Right renal cortex interstitium (tissue), 3 donors: ENCODE measurements around the gene DLGAP1. TPM values are rescaled to one million over a fixed set of nuclear protein-coding genes. Genes with fewer than 3 reads are reported as not detected.
A peak's percentile ranks its signal among the peaks of the same experiment; 100 is the strongest.

Source experiments
- DNase-seq, 3 donors: peaks; one replicate each; pipeline ENCODE4 v3.0.0-alpha.2; 2013; ENCODE audit warnings: low read depth in 3 of 3, low spot score in 2 of 3
- polyA plus RNA-seq, 3 donors: library from polyadenylated mRNA; unstranded; fragments of 120-200 nt; gene quantifications; one replicate each; pipeline ENCODE4 v1.2.1, GENCODE V29; 2013; ENCODE audit not compliant: insufficient read length in 3 of 3

DLGAP1 gene
- polyA plus RNA-seq, 3 donors = 4.3 to 5.8 (median 4.8) TPM

- DNase-seq = no peak
Measured at GRCh38 chr18:3840766-3841165, 614.3 kb downstream of the DLGAP1 start.

- DNase-seq = no peak
Measured at GRCh38 chr18:3839581-3839981, 615.5 kb downstream of the DLGAP1 start.

- DNase-seq = no peak
Measured at GRCh38 chr18:3836483-3837335, 618.4 kb downstream of the DLGAP1 start.

GRCh38 chr18:3832025-3832638 is 623.0 kb downstream of the DLGAP1 start:
- DNase-seq = no peak

- no peak for DNase-seq
Measured at GRCh38 chr18:3830604-3831003, 624.5 kb downstream of the DLGAP1 start.

- DNase-seq = no peak
Measured at GRCh38 chr18:3827236-3827845, 627.8 kb downstream of the DLGAP1 start.

- DNase-seq = no peak
Measured at GRCh38 chr18:3826021-3826420, 629.1 kb downstream of the DLGAP1 start.

GRCh38 chr18:3824101-3824500 is 631.0 kb downstream of the DLGAP1 start:
- DNase-seq = no peak

- DNase-seq = no peak
Measured at GRCh38 chr18:3823073-3823472, 632.0 kb downstream of the DLGAP1 start.

GRCh38 chr18:3821524-3821923 is 633.6 kb downstream of the DLGAP1 start:
- no peak for DNase-seq

GRCh38 chr18:3819961-3820360 is 635.1 kb downstream of the DLGAP1 start:
- no peak for DNase-seq

- no peak for DNase-seq
Measured at GRCh38 chr18:3816610-3817363, 638.3 kb downstream of the DLGAP1 start.

- DNase-seq = no peak
Measured at GRCh38 chr18:3815991-3816390, 639.1 kb downstream of the DLGAP1 start.

- no peak for DNase-seq
Measured at GRCh38 chr18:3814816-3815215, 640.3 kb downstream of the DLGAP1 start.

- no peak for DNase-seq
Measured at GRCh38 chr18:3810296-3810695, 644.8 kb downstream of the DLGAP1 start.

- no peak for DNase-seq
Measured at GRCh38 chr18:3808985-3809780, 645.9 kb downstream of the DLGAP1 start.

- DNase-seq = no peak
Measured at GRCh38 chr18:3806656-3807055, 648.5 kb downstream of the DLGAP1 start.

- no peak for DNase-seq
Measured at GRCh38 chr18:3804336-3804735, 650.8 kb downstream of the DLGAP1 start.

GRCh38 chr18:3803350-3803749 is 651.8 kb downstream of the DLGAP1 start:
- DNase-seq = no peak

GRCh38 chr18:3799515-3799914 is 655.6 kb downstream of the DLGAP1 start:
- peak in 1 of 3 donors; percentile 39 for DNase-seq
